ENCODE data around the gene SCAF4.

- TF ChIP-seq CTCF (IDR thresholded peaks at IDR 0.05) (no peak), POLR2A (IDR thresholded peaks at IDR 0.05) (no peak)
Observed at GRCh38 chr21:31683029-31683428, 48.9 kb downstream of the SCAF4 start.
